OCI-LY7 (cell line): ENCODE data around the gene JDP2.

Source experiments
- EZH2phosphoT487 ChIP-seq: fragments of 200-600 bp; sonication (generic); IDR thresholded peaks from 2 replicates; pipeline ENCODE4 v1.6.1; 2018; ENCODE audit warnings: low read depth, borderline replicate concordance, mild to moderate bottlenecking, mixed run types, antibody characterized with exemption, low read length, moderate library complexity, mixed read lengths
- TF ChIP-seq, protein P1 (sequence below): fragments of 200-600 bp; sonication (generic); conservative IDR thresholded peaks from 2 replicates; pipeline ENCODE4 v1.5.1; 2014; ENCODE audit warnings: mild to moderate bottlenecking, antibody characterized with exemption, low read length, moderate library complexity, mixed read lengths

DNA sequence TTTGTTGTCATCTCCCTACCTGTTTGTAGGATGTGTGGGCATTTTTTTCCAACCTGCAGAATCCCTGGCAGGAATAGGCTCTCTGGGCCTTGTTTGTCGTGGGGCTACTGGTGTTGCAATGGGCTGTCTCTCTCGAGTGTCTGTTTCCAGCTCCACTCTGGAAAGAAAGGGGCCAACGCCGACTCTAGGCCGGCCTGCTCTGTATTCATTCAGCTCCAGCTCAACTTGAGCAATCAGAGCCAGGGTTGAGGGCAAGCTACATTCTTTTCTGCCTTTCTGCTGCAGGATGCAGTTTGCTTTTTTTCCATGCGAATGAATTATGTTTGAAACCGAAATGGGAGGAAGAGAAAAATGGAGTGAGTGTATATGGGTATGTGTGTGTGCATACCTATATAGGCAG lies 2.3 kb downstream of the JDP2 start:
- TF ChIP-seq, protein P1, sequence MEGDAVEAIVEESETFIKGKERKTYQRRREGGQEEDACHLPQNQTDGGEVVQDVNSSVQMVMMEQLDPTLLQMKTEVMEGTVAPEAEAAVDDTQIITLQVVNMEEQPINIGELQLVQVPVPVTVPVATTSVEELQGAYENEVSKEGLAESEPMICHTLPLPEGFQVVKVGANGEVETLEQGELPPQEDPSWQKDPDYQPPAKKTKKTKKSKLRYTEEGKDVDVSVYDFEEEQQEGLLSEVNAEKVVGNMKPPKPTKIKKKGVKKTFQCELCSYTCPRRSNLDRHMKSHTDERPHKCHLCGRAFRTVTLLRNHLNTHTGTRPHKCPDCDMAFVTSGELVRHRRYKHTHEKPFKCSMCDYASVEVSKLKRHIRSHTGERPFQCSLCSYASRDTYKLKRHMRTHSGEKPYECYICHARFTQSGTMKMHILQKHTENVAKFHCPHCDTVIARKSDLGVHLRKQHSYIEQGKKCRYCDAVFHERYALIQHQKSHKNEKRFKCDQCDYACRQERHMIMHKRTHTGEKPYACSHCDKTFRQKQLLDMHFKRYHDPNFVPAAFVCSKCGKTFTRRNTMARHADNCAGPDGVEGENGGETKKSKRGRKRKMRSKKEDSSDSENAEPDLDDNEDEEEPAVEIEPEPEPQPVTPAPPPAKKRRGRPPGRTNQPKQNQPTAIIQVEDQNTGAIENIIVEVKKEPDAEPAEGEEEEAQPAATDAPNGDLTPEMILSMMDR: no peak
- TF ChIP-seq EZH2phosphoT487: no peak
